Measurements from ENCODE around the gene TFEB. TPM values are rescaled to one million over a fixed set of nuclear protein-coding genes. Genes with fewer than 3 reads are reported as not detected.

TFEB gene
- total RNA-seq, 1 donor from 2014 or later = 18.6 TPM

GRCh38 chr6:41702089-41702745 is 33.2 kb downstream of the TFEB start:
- Histone ChIP-seq H3K27me3 (no peaks in the 10 kb centered on the region), H3K9me3 (no peaks in the 10 kb centered on the region), H3K36me3 (no peaks in the 10 kb centered on the region), H3K27ac (no peak overlapping the region), H3K4me3 (no peak overlapping the region), H3K4me1 (peaks cover 7 to 23% of the 10 kb centered on the region in 2 donors)
- no peak for TF ChIP-seq CTCF (IDR thresholded peaks at IDR 0.05)
- intact Hi-C loops (cut with DNase I) = loop anchor here (10.0 kb wide), 1 partner anchor 343 kb away; no protein-coding TSS in a partner anchor
- no peak for DNase-seq (ENCODE audit: low spot score in 2 of 2)

- H3K36me3 ChIP-seq = no peaks in the 10 kb centered on the region
- no peak for TF ChIP-seq CTCF (IDR thresholded peaks at IDR 0.05)
- no peak overlapping the region for H3K27ac ChIP-seq
- H3K4me1 ChIP-seq = peaks cover 6 to 10% of the 10 kb centered on the region in 2 donors
- DNase-seq (ENCODE audit: low spot score in 2 of 2) = no peak
- H3K4me3 ChIP-seq = no peak overlapping the region
- intact Hi-C loops (cut with DNase I) = loop anchor here (10.0 kb wide), 1 partner anchor 344 kb away; no protein-coding TSS in a partner anchor
- no peaks in the 10 kb centered on the region for H3K27me3 ChIP-seq
- no peaks in the 10 kb centered on the region for H3K9me3 ChIP-seq
These were observed 34.7 kb downstream of the TFEB start for GRCh38 chr6:41700463-41701347.

GRCh38 chr6:41699063-41699462 is 36.3 kb downstream of the TFEB start:
- H3K27ac ChIP-seq = peak overlapping the region in 1 of 2 donors; percentile 9
- no peak for DNase-seq (ENCODE audit: low spot score in 2 of 2)
- no peaks in the 10 kb centered on the region for H3K4me1 ChIP-seq
- TF ChIP-seq CTCF (IDR thresholded peaks at IDR 0.05) = no peak
- intact Hi-C loops (cut with DNase I) = no loop called here
- no peaks in the 10 kb centered on the region for H3K36me3 ChIP-seq
- H3K27me3 ChIP-seq = no peaks in the 10 kb centered on the region
- no peaks in the 10 kb centered on the region for H3K9me3 ChIP-seq
- H3K4me3 ChIP-seq = no peak overlapping the region

- no peaks in the 10 kb centered on the region for H3K9me3 ChIP-seq
- DNase-seq (ENCODE audit: low spot score in 2 of 2) = no peak
- H3K27ac ChIP-seq = peak overlapping the region in 1 of 2 donors; percentile 9
- H3K36me3 ChIP-seq = no peaks in the 10 kb centered on the region
- TF ChIP-seq CTCF (IDR thresholded peaks at IDR 0.05) = no peak
- no peak overlapping the region for H3K4me3 ChIP-seq
- H3K27me3 ChIP-seq = no peaks in the 10 kb centered on the region
- H3K4me1 ChIP-seq = no peaks in the 10 kb centered on the region
- intact Hi-C loops (cut with DNase I) = no loop called here
These were observed 37.3 kb downstream of the TFEB start for GRCh38 chr6:41697861-41698781.

GRCh38 chr6:41696788-41697187 is 38.6 kb downstream of the TFEB start:
- TF ChIP-seq CTCF (IDR thresholded peaks at IDR 0.05) = no peak
- Histone ChIP-seq H3K36me3 (no peaks in the 10 kb centered on the region), H3K9me3 (no peaks in the 10 kb centered on the region), H3K27me3 (no peaks in the 10 kb centered on the region), H3K4me1 (no peaks in the 10 kb centered on the region), H3K27ac (no peak overlapping the region), H3K4me3 (no peak overlapping the region)
- DNase-seq (ENCODE audit: low spot score in 2 of 2) = no peak
- intact Hi-C loops (cut with DNase I) = no loop called here
